Fibroblast of pulmonary artery (primary cell): ENCODE measurements around the gene TTC7B.

ENCODE experiments used
- DNase-seq: peaks from one replicate; pipeline ENCODE4 v3.0.0-alpha.2; 2010; ENCODE audit warnings: low read depth
- H3K4me3 ChIP-seq: replicated peaks from 2 replicates; pipeline ENCODE4 v1.5.1; 2011; ENCODE audit warnings: low read depth, mild to moderate bottlenecking, control low read depth, low read length, moderate library complexity
- CTCF ChIP-seq: IDR thresholded peaks from 2 replicates; pipeline ENCODE4 v1.5.1; 2011; ENCODE audit warnings: mild to moderate bottlenecking, control low read depth, low read length, inconsistent platforms; ENCODE audit errors: missing control alignments

Gene TTC7B

GRCh38 chr14:90783344-90783743 lies 32.9 kb downstream of the TTC7B start:
- TF ChIP-seq CTCF, result no peak
- DNase-seq, result no peak
- no peak overlapping the region for H3K4me3 ChIP-seq

GRCh38 chr14:90782892-90783291 lies 33.3 kb downstream of the TTC7B start:
- no peak for TF ChIP-seq CTCF
- H3K4me3 ChIP-seq, result no peak overlapping the region
- DNase-seq, result no peak

GRCh38 chr14:90781876-90782275 lies 34.4 kb downstream of the TTC7B start:
- TF ChIP-seq CTCF, result no peak
- no peak for DNase-seq
- no peak overlapping the region for H3K4me3 ChIP-seq

- no peak for TF ChIP-seq CTCF
These were observed 34.9 kb downstream of the TTC7B start for GRCh38 chr14:90781344-90781761.

GRCh38 chr14:90780519-90780918 lies 35.7 kb downstream of the TTC7B start:
- no peak for TF ChIP-seq CTCF
- DNase-seq, result no peak
- H3K4me3 ChIP-seq, result no peak overlapping the region

More at GRCh38 chr14:90781344-90781761, 34.9 kb downstream of the TTC7B start:
- peak; percentile 65 for DNase-seq
- no peak overlapping the region for H3K4me3 ChIP-seq

GRCh38 chr14:90778571-90779255 lies 37.5 kb downstream of the TTC7B start:
- TF ChIP-seq CTCF, result no peak
- H3K4me3 ChIP-seq, result no peak overlapping the region
- no peak for DNase-seq
